ENCODE results near the gene ADORA3. TPM values are rescaled to one million over a fixed set of nuclear protein-coding genes. Genes with fewer than 3 reads are reported as not detected.

The ADORA3 gene
- total and polyA plus RNA-seq, 9 donors: 0.28 to 2.4 (median 0.58) TPM

- H3K36me3 ChIP-seq (ENCODE audit: control insufficient read depth, insufficient read depth, low read length): peaks cover 10% of the 10 kb centered on the region
- no peak overlapping the region for H3K4me3 ChIP-seq (ENCODE audit: low read length)
- H3K4me1 ChIP-seq (ENCODE audit: control insufficient read depth, insufficient read depth, low read length): peaks cover 2% of the 10 kb centered on the region
- DNase-seq: peak; percentile 51
- H3K9me3 ChIP-seq (replicated peaks; ENCODE audit: control insufficient read depth, low read depth, low read length): no peaks in the 10 kb centered on the region
- H3K27ac ChIP-seq (ENCODE audit: low read length): no peak overlapping the region
- H3K27me3 ChIP-seq (ENCODE audit: control insufficient read depth, insufficient read depth, low read length): no peaks in the 10 kb centered on the region
- WGBS (ENCODE audit: insufficient coverage): no CpG with 5 or more reads among the region's 2 CpGs
These were observed 26.6 kb downstream of the ADORA3 start for GRCh38 chr1:111476761-111477309.

DNA sequence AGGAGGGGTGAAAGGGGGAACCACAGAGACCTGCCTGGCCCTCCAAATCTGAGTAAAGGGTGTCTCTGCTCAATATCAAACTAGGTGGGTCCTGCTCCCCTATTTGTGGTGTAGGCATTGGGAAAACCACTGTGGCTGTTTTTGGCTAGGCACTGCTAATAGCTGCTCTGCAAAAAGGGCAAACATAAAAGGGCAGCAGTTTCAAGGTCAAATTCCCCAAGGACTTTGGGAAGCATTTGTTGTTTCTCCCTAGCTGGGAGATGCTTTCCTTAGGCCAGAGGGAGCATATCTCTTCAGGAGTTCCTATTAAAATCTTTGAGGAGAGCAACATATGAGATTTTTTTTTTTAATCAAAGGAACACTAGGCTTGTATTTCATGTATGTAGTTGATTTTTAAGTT, 27.2 kb downstream of the ADORA3 start:
- H3K36me3 ChIP-seq (ENCODE audit: control insufficient read depth, insufficient read depth, low read length): peaks cover 13% of the 10 kb centered on the region

GRCh38 chr1:111475701-111476100, 27.7 kb downstream of the ADORA3 start:
- 58% methylated on average over 4 of the region's 5 CpGs for WGBS (ENCODE audit: insufficient coverage)
- no peaks in the 10 kb centered on the region for H3K27me3 ChIP-seq (ENCODE audit: control insufficient read depth, insufficient read depth, low read length)
- H3K4me1 ChIP-seq (ENCODE audit: control insufficient read depth, insufficient read depth, low read length): no peaks in the 10 kb centered on the region
- H3K27ac ChIP-seq (ENCODE audit: low read length): no peak overlapping the region
- H3K36me3 ChIP-seq (ENCODE audit: control insufficient read depth, insufficient read depth, low read length): peaks cover 13% of the 10 kb centered on the region
- no peak for DNase-seq
- no peaks in the 10 kb centered on the region for H3K9me3 ChIP-seq (replicated peaks; ENCODE audit: control insufficient read depth, low read depth, low read length)
- no peak overlapping the region for H3K4me3 ChIP-seq (ENCODE audit: low read length)

More for the DNA sequence above, 27.2 kb downstream of the ADORA3 start:
- Histone ChIP-seq H3K27me3 (ENCODE audit: control insufficient read depth, insufficient read depth, low read length) (no peaks in the 10 kb centered on the region), H3K4me1 (ENCODE audit: control insufficient read depth, insufficient read depth, low read length) (no peaks in the 10 kb centered on the region), H3K4me3 (ENCODE audit: low read length) (no peak overlapping the region), H3K27ac (ENCODE audit: low read length) (no peak overlapping the region), H3K9me3 (replicated peaks; ENCODE audit: control insufficient read depth, low read depth, low read length) (no peaks in the 10 kb centered on the region)
- no peak for DNase-seq

DNA sequence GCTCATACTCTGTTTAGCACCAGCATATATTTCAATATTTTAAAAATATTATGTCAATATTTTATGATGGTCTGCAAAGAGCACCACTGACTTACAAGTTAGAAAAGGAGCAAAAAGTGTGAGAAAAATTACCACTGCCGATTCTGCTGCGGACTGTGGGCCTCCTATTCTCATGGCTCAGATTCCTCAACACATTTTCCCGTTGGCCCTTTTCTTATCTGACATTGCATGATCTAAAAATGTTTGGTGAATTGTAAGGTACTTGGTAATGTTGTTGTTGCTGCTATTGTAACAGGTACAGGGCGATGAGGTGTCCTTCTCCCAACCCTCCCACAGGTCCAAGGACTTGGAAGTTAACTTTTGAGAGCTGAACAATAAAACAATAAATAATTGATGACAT, 28.9 kb downstream of the ADORA3 start:
- no peaks in the 10 kb centered on the region for H3K4me1 ChIP-seq (ENCODE audit: control insufficient read depth, insufficient read depth, low read length)
- WGBS (ENCODE audit: insufficient coverage): no CpG with 5 or more reads among the region's 4 CpGs
- H3K27me3 ChIP-seq (ENCODE audit: control insufficient read depth, insufficient read depth, low read length): no peaks in the 10 kb centered on the region
- H3K27ac ChIP-seq (ENCODE audit: low read length): peak overlapping the region; percentile 72
- H3K4me3 ChIP-seq (ENCODE audit: low read length): no peak overlapping the region
- H3K9me3 ChIP-seq (replicated peaks; ENCODE audit: control insufficient read depth, low read depth, low read length): no peaks in the 10 kb centered on the region
- H3K36me3 ChIP-seq (ENCODE audit: control insufficient read depth, insufficient read depth, low read length): peaks cover 18% of the 10 kb centered on the region
- no peak for DNase-seq

DNA sequence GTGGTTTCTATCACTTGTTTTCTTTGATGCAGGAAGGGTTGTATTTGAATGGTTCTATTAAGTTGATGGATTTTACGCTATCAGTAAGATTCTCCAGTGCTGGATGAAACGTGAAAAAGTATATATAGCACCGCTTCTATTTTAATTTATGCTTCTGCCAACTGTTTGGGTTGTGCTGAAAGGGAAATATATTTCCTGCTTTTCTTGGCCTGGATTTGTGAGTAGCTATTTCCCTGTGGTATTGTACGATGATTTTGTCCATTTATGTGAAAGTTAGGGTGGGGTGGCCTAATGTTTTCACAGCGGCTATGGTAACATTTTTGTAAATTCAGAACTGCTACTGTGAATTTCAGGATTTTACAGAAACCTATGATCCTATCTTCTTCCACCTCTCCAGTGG, 29.3 kb downstream of the ADORA3 start:
- Histone ChIP-seq H3K27ac (ENCODE audit: low read length) (peak overlapping the region; percentile 72), H3K27me3 (ENCODE audit: control insufficient read depth, insufficient read depth, low read length) (no peaks in the 10 kb centered on the region), H3K4me1 (ENCODE audit: control insufficient read depth, insufficient read depth, low read length) (no peaks in the 10 kb centered on the region), H3K4me3 (ENCODE audit: low read length) (no peak overlapping the region), H3K36me3 (ENCODE audit: control insufficient read depth, insufficient read depth, low read length) (peaks cover 22% of the 10 kb centered on the region), H3K9me3 (replicated peaks; ENCODE audit: control insufficient read depth, low read depth, low read length) (no peaks in the 10 kb centered on the region)
- DNase-seq: peak; percentile 65
- no CpG with 5 or more reads among the region's 5 CpGs for WGBS (ENCODE audit: insufficient coverage)

DNA sequence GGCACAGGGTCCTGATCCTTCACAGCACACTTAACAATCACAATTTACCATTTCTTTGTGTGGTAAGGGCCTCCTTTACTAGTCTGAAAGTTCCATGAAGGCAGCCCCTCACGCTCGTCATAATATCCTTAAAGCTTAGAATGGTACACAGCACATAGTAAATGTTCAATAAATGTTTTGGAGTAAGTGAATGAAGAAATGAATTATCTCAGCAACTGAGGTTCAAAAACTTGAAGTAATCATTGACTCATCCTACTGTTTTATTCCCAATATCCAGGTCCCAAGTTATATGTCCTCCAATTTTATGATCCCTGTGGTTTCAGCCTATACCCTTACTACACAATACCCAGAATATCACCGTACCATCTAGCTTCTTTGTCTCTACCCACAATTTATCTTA, 31.9 kb downstream of the ADORA3 start:
- Histone ChIP-seq H3K4me1 (ENCODE audit: control insufficient read depth, insufficient read depth, low read length) (no peaks in the 10 kb centered on the region), H3K4me3 (ENCODE audit: low read length) (no peak overlapping the region), H3K9me3 (replicated peaks; ENCODE audit: control insufficient read depth, low read depth, low read length) (no peaks in the 10 kb centered on the region), H3K27me3 (ENCODE audit: control insufficient read depth, insufficient read depth, low read length) (no peaks in the 10 kb centered on the region), H3K27ac (ENCODE audit: low read length) (peak overlapping the region; percentile 24), H3K36me3 (ENCODE audit: control insufficient read depth, insufficient read depth, low read length) (peaks cover 21% of the 10 kb centered on the region)
- WGBS (ENCODE audit: insufficient coverage): no CpG with 5 or more reads among the region's 3 CpGs
- DNase-seq: no peak

GRCh38 chr1:111471012-111471411, 32.4 kb downstream of the ADORA3 start:
- H3K4me3 ChIP-seq (ENCODE audit: low read length): no peak overlapping the region
- H3K9me3 ChIP-seq (replicated peaks; ENCODE audit: control insufficient read depth, low read depth, low read length): no peaks in the 10 kb centered on the region
- peaks cover 21% of the 10 kb centered on the region for H3K36me3 ChIP-seq (ENCODE audit: control insufficient read depth, insufficient read depth, low read length)
- 65% methylated on average over 3 of the region's 3 CpGs for WGBS (ENCODE audit: insufficient coverage)
- no peaks in the 10 kb centered on the region for H3K27me3 ChIP-seq (ENCODE audit: control insufficient read depth, insufficient read depth, low read length)
- no peaks in the 10 kb centered on the region for H3K4me1 ChIP-seq (ENCODE audit: control insufficient read depth, insufficient read depth, low read length)
- no peak overlapping the region for H3K27ac ChIP-seq (ENCODE audit: low read length)
- peak; percentile 74 for DNase-seq

DNA sequence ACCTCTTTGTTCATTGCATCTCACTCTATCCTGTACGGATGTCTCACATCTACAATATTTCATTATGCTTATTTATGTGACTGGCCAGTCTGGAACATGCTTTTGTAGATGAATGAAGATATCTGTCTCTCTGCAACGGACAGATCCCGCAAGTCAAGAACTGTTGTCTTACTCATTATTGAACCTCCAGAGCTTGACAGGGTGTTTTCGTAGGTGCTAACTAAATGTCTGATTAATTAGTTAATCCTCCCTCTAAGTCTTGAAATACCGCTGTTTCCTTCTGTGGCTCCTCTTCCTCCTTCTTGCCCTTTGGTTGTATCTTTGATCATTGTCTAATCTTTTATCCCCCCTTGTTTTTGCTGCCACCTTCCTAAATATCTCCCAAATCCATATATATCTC, 32.8 kb downstream of the ADORA3 start:
- no peak for DNase-seq
- no peak overlapping the region for H3K27ac ChIP-seq (ENCODE audit: low read length)
- 94% methylated on average over 2 of the region's 5 CpGs for WGBS (ENCODE audit: insufficient coverage)
- no peaks in the 10 kb centered on the region for H3K27me3 ChIP-seq (ENCODE audit: control insufficient read depth, insufficient read depth, low read length)
- H3K4me1 ChIP-seq (ENCODE audit: control insufficient read depth, insufficient read depth, low read length): no peaks in the 10 kb centered on the region
- no peaks in the 10 kb centered on the region for H3K9me3 ChIP-seq (replicated peaks; ENCODE audit: control insufficient read depth, low read depth, low read length)
- peaks cover 21% of the 10 kb centered on the region for H3K36me3 ChIP-seq (ENCODE audit: control insufficient read depth, insufficient read depth, low read length)
- H3K4me3 ChIP-seq (ENCODE audit: low read length): no peak overlapping the region

GRCh38 chr1:111469539-111469938, 33.9 kb downstream of the ADORA3 start:
- H3K27ac ChIP-seq (ENCODE audit: low read length): no peak overlapping the region
- peaks cover 21% of the 10 kb centered on the region for H3K36me3 ChIP-seq (ENCODE audit: control insufficient read depth, insufficient read depth, low read length)
- H3K9me3 ChIP-seq (replicated peaks; ENCODE audit: control insufficient read depth, low read depth, low read length): no peaks in the 10 kb centered on the region
- no peaks in the 10 kb centered on the region for H3K27me3 ChIP-seq (ENCODE audit: control insufficient read depth, insufficient read depth, low read length)
- DNase-seq: no peak
- H3K4me3 ChIP-seq (ENCODE audit: low read length): no peak overlapping the region
- no peaks in the 10 kb centered on the region for H3K4me1 ChIP-seq (ENCODE audit: control insufficient read depth, insufficient read depth, low read length)

DNA sequence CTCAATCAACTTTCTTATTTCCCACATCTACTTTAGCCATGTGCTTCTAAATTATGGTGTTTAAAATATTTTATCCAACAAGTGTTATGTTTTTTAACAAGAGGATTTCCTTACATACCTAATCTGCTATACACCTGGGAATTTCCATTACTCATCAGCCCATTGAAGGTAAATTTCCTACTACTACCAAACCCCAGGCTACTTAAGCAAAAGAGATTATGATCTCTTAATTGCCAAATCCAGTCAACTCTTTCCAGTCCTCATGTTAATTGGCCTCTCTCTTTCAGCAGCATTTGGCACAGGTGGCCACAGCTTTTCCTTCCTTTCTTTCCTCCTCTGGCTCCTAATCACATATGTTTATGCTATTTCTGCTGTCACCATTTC, 34.7 kb downstream of the ADORA3 start:
- no peak overlapping the region for H3K27ac ChIP-seq (ENCODE audit: low read length)
- no peak for DNase-seq
- H3K36me3 ChIP-seq (ENCODE audit: control insufficient read depth, insufficient read depth, low read length): peaks cover 21% of the 10 kb centered on the region

More for the DNA sequence above, 34.7 kb downstream of the ADORA3 start:
- H3K4me3 ChIP-seq (ENCODE audit: low read length): no peak overlapping the region
- no peaks in the 10 kb centered on the region for H3K27me3 ChIP-seq (ENCODE audit: control insufficient read depth, insufficient read depth, low read length)
- H3K4me1 ChIP-seq (ENCODE audit: control insufficient read depth, insufficient read depth, low read length): no peaks in the 10 kb centered on the region
- H3K9me3 ChIP-seq (replicated peaks; ENCODE audit: control insufficient read depth, low read depth, low read length): no peaks in the 10 kb centered on the region

Measured in muscle of leg (tissue), 11 donors.